Measurements from ENCODE around the gene AKR7A3. TPM values are rescaled to one million over a fixed set of nuclear protein-coding genes. Genes with fewer than 3 reads are reported as not detected.

AKR7A3 gene
- polyA plus RNA-seq, 1 of the 3 experiments (the other 2 are of a cell fraction) = 0.38 TPM

DNA sequence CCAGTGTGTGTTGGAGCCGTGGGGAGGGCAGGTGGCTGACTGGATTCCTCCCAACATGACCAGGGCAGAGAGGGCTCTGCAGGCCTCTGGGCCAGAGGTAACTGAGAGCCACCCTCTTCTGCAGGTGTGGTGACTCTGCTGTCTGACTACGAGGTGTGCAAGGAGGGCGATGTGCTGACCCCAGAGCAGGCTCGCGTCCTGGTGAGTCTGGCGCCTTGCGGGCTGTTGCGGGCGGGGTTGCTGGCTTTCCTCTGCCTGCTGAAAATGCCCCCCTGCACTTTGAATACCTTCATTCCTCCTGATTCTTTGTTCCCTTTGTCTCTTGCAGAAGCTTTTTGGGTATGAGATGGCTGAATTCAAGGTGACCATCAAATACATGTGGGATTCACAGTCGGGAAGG is 30.2 kb downstream of the AKR7A3 start:
- Histone ChIP-seq H3K4me3 (ENCODE audit: low read depth in 2 of 2, low read length in 1 of 2) (no peak overlapping the region), H3K9me2 (no peaks in the 10 kb centered on the region), H3K36me3 (replicated peaks in 1 of 2; ENCODE audit: control insufficient read depth in 1 of 2, insufficient read depth in 2 of 2, low read length in 1 of 2) (peaks cover 15 to 46% of the 10 kb centered on the region in 2 experiments), H3K9ac (no peak overlapping the region), H3K79me2 (ENCODE audit: insufficient read depth) (peaks cover 37% of the 10 kb centered on the region), H3K27ac (ENCODE audit: low read depth in 2 of 2, low read length in 1 of 2) (no peak overlapping the region), H3K4me2 (no peak overlapping the region), H4K20me1 (ENCODE audit: insufficient read depth) (peaks cover 13% of the 10 kb centered on the region; the same call in 1 of the 2 replicates), H3K27me3 (ENCODE audit: insufficient read depth) (no peaks in the 10 kb centered on the region), H3F3A (replicated peaks; ENCODE audit: insufficient read depth) (peaks cover 3% of the 10 kb centered on the region), H2AFZ (ENCODE audit: low read depth) (no peak overlapping the region), H3K9me3 (no peaks in the 10 kb centered on the region), H3K4me1 (ENCODE audit: control insufficient read depth in 1 of 2, insufficient read depth in 2 of 2, low read depth in 1 of 2, low read length in 1 of 2) (peaks cover 0 to 5% of the 10 kb centered on the region in 2 experiments; a peak in 1 of 4 replicates)
- CTCF ChIA-PET = interaction anchor here (1.4 kb wide), 1 partner anchor 17 kb away, joined by 10 read pairs; no protein-coding TSS in a partner anchor
- TF ChIP-seq NRF1 (IDR thresholded peaks at IDR 0.05; ENCODE audit: low read depth, low read length) (no peak), EZH2phosphoT487 (IDR thresholded peaks at IDR 0.05; ENCODE audit: borderline replicate concordance, low read depth) (no peak), YY1 (IDR thresholded peaks at IDR 0.05; ENCODE audit: low read depth) (no peak), FOXJ3 (CRISPR knock-in tag; IDR thresholded peaks at IDR 0.05) (no peak), POLR2AphosphoS5 (IDR thresholded peaks at IDR 0.05; ENCODE audit: low read depth, low read length) (no peak), IRF3 (IDR thresholded peaks at IDR 0.05; ENCODE audit: low read depth, low read length) (no peak), FOSL2 (IDR thresholded peaks at IDR 0.05; ENCODE audit: borderline replicate concordance, low read depth) (no peak), MAX (IDR thresholded peaks at IDR 0.05; ENCODE audit: low read depth) (no peak), SMC3 (IDR thresholded peaks at IDR 0.05; ENCODE audit: low read depth, low read length) (no peak), GATA2 (CRISPR knock-in tag; IDR thresholded peaks at IDR 0.05) (no peak), SIN3A (IDR thresholded peaks at IDR 0.05; ENCODE audit: borderline replicate concordance, low read depth, low read length) (no peak), TEAD4 (IDR thresholded peaks at IDR 0.05; ENCODE audit: borderline replicate concordance, insufficient read depth) (no peak)
- TF ChIP-seq, protein P1, sequence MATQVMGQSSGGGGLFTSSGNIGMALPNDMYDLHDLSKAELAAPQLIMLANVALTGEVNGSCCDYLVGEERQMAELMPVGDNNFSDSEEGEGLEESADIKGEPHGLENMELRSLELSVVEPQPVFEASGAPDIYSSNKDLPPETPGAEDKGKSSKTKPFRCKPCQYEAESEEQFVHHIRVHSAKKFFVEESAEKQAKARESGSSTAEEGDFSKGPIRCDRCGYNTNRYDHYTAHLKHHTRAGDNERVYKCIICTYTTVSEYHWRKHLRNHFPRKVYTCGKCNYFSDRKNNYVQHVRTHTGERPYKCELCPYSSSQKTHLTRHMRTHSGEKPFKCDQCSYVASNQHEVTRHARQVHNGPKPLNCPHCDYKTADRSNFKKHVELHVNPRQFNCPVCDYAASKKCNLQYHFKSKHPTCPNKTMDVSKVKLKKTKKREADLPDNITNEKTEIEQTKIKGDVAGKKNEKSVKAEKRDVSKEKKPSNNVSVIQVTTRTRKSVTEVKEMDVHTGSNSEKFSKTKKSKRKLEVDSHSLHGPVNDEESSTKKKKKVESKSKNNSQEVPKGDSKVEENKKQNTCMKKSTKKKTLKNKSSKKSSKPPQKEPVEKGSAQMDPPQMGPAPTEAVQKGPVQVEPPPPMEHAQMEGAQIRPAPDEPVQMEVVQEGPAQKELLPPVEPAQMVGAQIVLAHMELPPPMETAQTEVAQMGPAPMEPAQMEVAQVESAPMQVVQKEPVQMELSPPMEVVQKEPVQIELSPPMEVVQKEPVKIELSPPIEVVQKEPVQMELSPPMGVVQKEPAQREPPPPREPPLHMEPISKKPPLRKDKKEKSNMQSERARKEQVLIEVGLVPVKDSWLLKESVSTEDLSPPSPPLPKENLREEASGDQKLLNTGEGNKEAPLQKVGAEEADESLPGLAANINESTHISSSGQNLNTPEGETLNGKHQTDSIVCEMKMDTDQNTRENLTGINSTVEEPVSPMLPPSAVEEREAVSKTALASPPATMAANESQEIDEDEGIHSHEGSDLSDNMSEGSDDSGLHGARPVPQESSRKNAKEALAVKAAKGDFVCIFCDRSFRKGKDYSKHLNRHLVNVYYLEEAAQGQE (IDR thresholded peaks at IDR 0.05; ENCODE audit: low read depth, low read length) = no peak
- TF ChIP-seq, protein P2, sequence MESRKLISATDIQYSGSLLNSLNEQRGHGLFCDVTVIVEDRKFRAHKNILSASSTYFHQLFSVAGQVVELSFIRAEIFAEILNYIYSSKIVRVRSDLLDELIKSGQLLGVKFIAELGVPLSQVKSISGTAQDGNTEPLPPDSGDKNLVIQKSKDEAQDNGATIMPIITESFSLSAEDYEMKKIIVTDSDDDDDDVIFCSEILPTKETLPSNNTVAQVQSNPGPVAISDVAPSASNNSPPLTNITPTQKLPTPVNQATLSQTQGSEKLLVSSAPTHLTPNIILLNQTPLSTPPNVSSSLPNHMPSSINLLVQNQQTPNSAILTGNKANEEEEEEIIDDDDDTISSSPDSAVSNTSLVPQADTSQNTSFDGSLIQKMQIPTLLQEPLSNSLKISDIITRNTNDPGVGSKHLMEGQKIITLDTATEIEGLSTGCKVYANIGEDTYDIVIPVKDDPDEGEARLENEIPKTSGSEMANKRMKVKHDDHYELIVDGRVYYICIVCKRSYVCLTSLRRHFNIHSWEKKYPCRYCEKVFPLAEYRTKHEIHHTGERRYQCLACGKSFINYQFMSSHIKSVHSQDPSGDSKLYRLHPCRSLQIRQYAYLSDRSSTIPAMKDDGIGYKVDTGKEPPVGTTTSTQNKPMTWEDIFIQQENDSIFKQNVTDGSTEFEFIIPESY (IDR thresholded peaks at IDR 0.05; ENCODE audit: borderline replicate concordance, low read depth) = no peak
- TF ChIP-seq, protein P3, sequence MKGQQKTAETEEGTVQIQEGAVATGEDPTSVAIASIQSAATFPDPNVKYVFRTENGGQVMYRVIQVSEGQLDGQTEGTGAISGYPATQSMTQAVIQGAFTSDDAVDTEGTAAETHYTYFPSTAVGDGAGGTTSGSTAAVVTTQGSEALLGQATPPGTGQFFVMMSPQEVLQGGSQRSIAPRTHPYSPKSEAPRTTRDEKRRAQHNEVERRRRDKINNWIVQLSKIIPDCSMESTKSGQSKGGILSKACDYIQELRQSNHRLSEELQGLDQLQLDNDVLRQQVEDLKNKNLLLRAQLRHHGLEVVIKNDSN (IDR thresholded peaks at IDR 0.05; ENCODE audit: borderline replicate concordance, low read depth) = no peak
- TF ChIP-seq, protein P4, sequence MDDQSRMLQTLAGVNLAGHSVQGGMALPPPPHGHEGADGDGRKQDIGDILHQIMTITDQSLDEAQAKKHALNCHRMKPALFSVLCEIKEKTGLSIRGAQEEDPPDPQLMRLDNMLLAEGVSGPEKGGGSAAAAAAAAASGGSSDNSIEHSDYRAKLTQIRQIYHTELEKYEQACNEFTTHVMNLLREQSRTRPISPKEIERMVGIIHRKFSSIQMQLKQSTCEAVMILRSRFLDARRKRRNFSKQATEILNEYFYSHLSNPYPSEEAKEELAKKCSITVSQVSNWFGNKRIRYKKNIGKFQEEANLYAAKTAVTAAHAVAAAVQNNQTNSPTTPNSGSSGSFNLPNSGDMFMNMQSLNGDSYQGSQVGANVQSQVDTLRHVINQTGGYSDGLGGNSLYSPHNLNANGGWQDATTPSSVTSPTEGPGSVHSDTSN (IDR thresholded peaks at IDR 0.05) = no peak
- TF ChIP-seq, protein P5, sequence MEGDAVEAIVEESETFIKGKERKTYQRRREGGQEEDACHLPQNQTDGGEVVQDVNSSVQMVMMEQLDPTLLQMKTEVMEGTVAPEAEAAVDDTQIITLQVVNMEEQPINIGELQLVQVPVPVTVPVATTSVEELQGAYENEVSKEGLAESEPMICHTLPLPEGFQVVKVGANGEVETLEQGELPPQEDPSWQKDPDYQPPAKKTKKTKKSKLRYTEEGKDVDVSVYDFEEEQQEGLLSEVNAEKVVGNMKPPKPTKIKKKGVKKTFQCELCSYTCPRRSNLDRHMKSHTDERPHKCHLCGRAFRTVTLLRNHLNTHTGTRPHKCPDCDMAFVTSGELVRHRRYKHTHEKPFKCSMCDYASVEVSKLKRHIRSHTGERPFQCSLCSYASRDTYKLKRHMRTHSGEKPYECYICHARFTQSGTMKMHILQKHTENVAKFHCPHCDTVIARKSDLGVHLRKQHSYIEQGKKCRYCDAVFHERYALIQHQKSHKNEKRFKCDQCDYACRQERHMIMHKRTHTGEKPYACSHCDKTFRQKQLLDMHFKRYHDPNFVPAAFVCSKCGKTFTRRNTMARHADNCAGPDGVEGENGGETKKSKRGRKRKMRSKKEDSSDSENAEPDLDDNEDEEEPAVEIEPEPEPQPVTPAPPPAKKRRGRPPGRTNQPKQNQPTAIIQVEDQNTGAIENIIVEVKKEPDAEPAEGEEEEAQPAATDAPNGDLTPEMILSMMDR (IDR thresholded peaks at IDR 0.05) = no peak
- DNase-seq = no peak
- POLR2A ChIA-PET = no interaction called here
- WGBS (ENCODE audit: low lambda C conversion rate) = 88% methylated on average over 9 of the region's 10 CpGs
